Fibroblast of lung (primary cell): ENCODE results near the gene C1QL1. TPM values are rescaled to one million over a fixed set of nuclear protein-coding genes. Genes with fewer than 3 reads are reported as not detected.

Experiments used
- DNase-seq, 2 donors: peaks; one replicate each; pipeline versions ENCODE4 v3.0.0 to v3.0.0-alpha.2; 2010; ENCODE audit warnings: low read depth in 2 of 2
- H2AFZ ChIP-seq: 2 replicates; pipeline ENCODE4 v1.5.1; 2012; ENCODE audit warnings: low read length, control low read depth, inconsistent platforms
- H3K27ac ChIP-seq: 2 replicates; pipeline ENCODE4 v1.5.1; 2011; ENCODE audit warnings: low read length, control low read depth; ENCODE audit not compliant: insufficient read depth
- H3K27me3 ChIP-seq: 2 replicates; pipeline ENCODE4 v1.5.1; 2011; ENCODE audit warnings: mild to moderate bottlenecking, low read length; ENCODE audit not compliant: control insufficient read depth, insufficient read depth
- H3K36me3 ChIP-seq: 2 replicates; pipeline ENCODE4 v1.5.1; 2011; ENCODE audit warnings: low read length; ENCODE audit not compliant: control insufficient read depth, insufficient read depth
- H3K4me1 ChIP-seq: 2 replicates; pipeline ENCODE4 v1.5.1; 2011; ENCODE audit warnings: low read length; ENCODE audit not compliant: control insufficient read depth, insufficient read depth; ENCODE audit errors: extremely low read depth
- H3K4me2 ChIP-seq: 2 replicates; pipeline ENCODE4 v1.5.1; 2011; ENCODE audit warnings: low read length, control low read depth; ENCODE audit not compliant: insufficient read depth; ENCODE audit errors: extremely low read depth
- H3K4me3 ChIP-seq, 4 experiments: fragments of 200-600 bp in 1 of 4; sonication (generic) in 1 of 4; replicated peaks in 1 of 4; 2 replicates each; pipeline ENCODE4 v1.5.1; 2011 to 2016; ENCODE audit warnings: low read length in 4 of 4, low read depth in 3 of 4, mild to moderate bottlenecking in 3 of 4, control low read depth in 2 of 4, inconsistent platforms in 1 of 4, mixed read lengths in 1 of 4; ENCODE audit not compliant: insufficient read depth in 1 of 4; ENCODE audit errors: control extremely low read depth in 1 of 4
- H3K79me2 ChIP-seq: 2 replicates; pipeline ENCODE4 v1.5.1; 2012; ENCODE audit warnings: mild to moderate bottlenecking, low read length, inconsistent platforms; ENCODE audit not compliant: control insufficient read depth, insufficient read depth
- H3K9ac ChIP-seq: 2 replicates; pipeline ENCODE4 v1.5.1; 2011; ENCODE audit warnings: mild to moderate bottlenecking, low read length, control low read depth; ENCODE audit not compliant: insufficient read depth
- H3K9me3 ChIP-seq: 2 replicates; pipeline ENCODE4 v1.5.1; 2012; ENCODE audit warnings: low read depth, low read length; ENCODE audit not compliant: control insufficient read depth, insufficient read depth
- H4K20me1 ChIP-seq: 2 replicates; pipeline ENCODE4 v1.5.1; 2011; ENCODE audit warnings: low read length; ENCODE audit not compliant: control insufficient read depth, insufficient read depth; ENCODE audit errors: extremely low read depth
- CTCF ChIP-seq, 2 donors: IDR thresholded peaks in 1 of 2; conservative IDR thresholded peaks in 1 of 2; 1 replicate in 1 of 2; 2 replicates in 1 of 2; pipeline ENCODE4 v1.5.1; 2011 to 2012; ENCODE audit warnings: low read length in 2 of 2, control low read depth in 1 of 2, inconsistent platforms in 1 of 2, low read depth in 1 of 2, mild to moderate bottlenecking in 1 of 2
- EZH2 ChIP-seq: IDR thresholded peaks from 2 replicates; pipeline ENCODE4 v1.5.1; 2012; ENCODE audit warnings: low read length, control low read depth, mild to moderate bottlenecking; ENCODE audit errors: missing control alignments
- polyA plus RNA-seq, 2 donors: library from polyadenylated mRNA; depleted of rRNA in 1 of 2; stranded (reverse) in 1 of 2; unstranded in 1 of 2; fragments of >200 nt; gene quantifications; 2 replicates each; pipeline ENCODE4 v1.2.1, GENCODE V29; 2011 to 2012; ENCODE audit warnings: missing spikeins in 1 of 2
- total RNA-seq: library from RNA; depleted of rRNA; stranded (reverse); fragments of >200 nt; gene quantifications from 2 replicates; pipeline ENCODE4 v1.2.1, GENCODE V29; 2014

C1QL1 gene
- total and polyA plus RNA-seq, 2 donors (not counting 1 experiment from before 2014, with no cell fraction given) = 0.53 to 1.3 TPM

- H3K4me1 ChIP-seq = peaks cover 4% of the 10 kb centered on the region
- H3K4me3 ChIP-seq = no peak overlapping the region
- no peaks in the 10 kb centered on the region for H4K20me1 ChIP-seq
- no peaks in the 10 kb centered on the region for H3K36me3 ChIP-seq
- DNase-seq = peak in 1 of 2 donors; percentile 52
- no peak overlapping the region for H3K27ac ChIP-seq
- no peaks in the 10 kb centered on the region for H3K9me3 ChIP-seq
- TF ChIP-seq CTCF (conservative IDR thresholded peaks at IDR 0.05 in 1 of 2, IDR thresholded peaks at IDR 0.05 in 1 of 2; ENCODE audit: low read depth in 1 of 2, low read length in 2 of 2) = no peak
- TF ChIP-seq EZH2 = no peak
- no peaks in the 10 kb centered on the region for H3K79me2 ChIP-seq
- no peaks in the 10 kb centered on the region for H3K27me3 ChIP-seq
- H3K9ac ChIP-seq = no peak overlapping the region
- peak overlapping the region; percentile 19 for H2AFZ ChIP-seq
- H3K4me2 ChIP-seq = peak overlapping the region; percentile 59
Measured at GRCh38 chr17:45013021-45013997, 45.2 kb upstream of the C1QL1 start.

DNA sequence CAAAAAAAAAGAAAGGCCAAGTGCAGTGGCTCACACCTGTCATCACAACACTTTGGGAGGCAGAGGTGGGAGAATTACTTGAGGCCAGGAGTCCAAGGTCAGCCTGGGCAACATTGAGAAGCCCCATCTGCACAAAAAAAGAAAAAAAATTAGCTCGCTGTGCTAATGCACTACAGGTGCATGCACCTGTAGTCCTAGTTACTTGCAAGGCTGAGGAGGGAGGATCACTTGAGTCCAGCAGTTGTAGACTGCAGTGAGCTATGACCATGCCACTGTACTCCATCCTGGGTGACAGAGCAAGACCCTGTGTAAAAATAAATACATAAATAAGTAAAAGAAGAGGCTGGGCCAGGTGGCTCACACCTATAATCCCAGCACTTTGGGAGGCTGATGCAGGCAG is 43.7 kb upstream of the C1QL1 start:
- H3K4me2 ChIP-seq = no peak overlapping the region
- H3K27me3 ChIP-seq = peaks cover 4% of the 10 kb centered on the region
- no peak overlapping the region for H3K27ac ChIP-seq
- H4K20me1 ChIP-seq = no peaks in the 10 kb centered on the region
- TF ChIP-seq EZH2 = no peak
- no peak for TF ChIP-seq CTCF (conservative IDR thresholded peaks at IDR 0.05 in 1 of 2, IDR thresholded peaks at IDR 0.05 in 1 of 2; ENCODE audit: low read depth in 1 of 2, low read length in 2 of 2)
- no peak overlapping the region for H3K9ac ChIP-seq
- no peaks in the 10 kb centered on the region for H3K79me2 ChIP-seq
- no peaks in the 10 kb centered on the region for H3K36me3 ChIP-seq
- peaks cover 4% of the 10 kb centered on the region for H3K4me1 ChIP-seq
- H3K4me3 ChIP-seq = no peak overlapping the region
- DNase-seq = no peak
- H3K9me3 ChIP-seq = no peaks in the 10 kb centered on the region
- H2AFZ ChIP-seq = no peak overlapping the region

DNA sequence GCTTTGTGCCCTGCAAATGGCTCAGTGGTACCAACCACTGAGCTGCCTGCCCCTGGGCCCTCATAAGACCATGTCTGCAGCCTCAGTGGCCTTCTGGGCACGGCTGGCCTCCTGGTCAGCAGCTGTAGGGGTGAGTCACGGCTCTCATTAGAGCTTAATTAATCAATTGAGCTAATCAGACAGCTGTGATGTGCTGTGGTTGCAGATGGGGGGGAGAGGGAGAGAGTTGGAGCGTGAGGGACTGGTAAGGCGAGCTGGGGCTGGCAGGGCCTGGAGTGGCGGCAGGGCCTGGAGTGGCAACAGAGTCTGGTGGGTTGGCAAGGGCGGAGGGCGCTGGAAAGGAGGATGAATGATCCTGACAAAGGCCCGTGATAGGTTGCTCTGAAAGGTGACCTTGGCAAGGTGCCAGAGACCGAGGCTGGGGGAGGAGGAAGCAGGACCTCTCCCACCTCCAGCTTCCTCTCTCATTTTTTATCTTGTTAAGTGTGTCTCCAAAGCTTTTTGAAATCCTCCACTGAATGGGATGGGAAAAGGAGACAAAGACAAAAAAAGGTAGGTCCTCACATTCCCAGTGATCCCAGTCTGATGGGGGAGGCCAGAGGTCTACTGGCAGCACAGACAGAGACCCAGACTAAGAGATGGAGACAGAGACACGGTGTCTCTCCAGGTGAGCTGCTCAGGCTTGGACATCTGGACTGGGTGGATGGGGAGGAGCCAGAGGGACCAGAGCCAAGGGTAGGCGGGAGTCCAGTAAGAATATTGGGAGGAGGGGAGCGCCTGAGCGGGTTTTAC is 41.8 kb upstream of the C1QL1 start:
- Histone ChIP-seq H3K4me3 (no peak overlapping the region), H3K4me1 (peaks cover 4% of the 10 kb centered on the region), H3K79me2 (no peaks in the 10 kb centered on the region), H2AFZ (no peak overlapping the region), H3K9me3 (no peaks in the 10 kb centered on the region), H3K36me3 (no peaks in the 10 kb centered on the region), H3K4me2 (no peak overlapping the region), H3K27ac (no peak overlapping the region), H3K9ac (no peak overlapping the region), H4K20me1 (no peaks in the 10 kb centered on the region), H3K27me3 (peaks cover 10% of the 10 kb centered on the region)
- TF ChIP-seq EZH2 (no peak), CTCF (conservative IDR thresholded peaks at IDR 0.05 in 1 of 2, IDR thresholded peaks at IDR 0.05 in 1 of 2; ENCODE audit: low read depth in 1 of 2, low read length in 2 of 2) (no peak)
- DNase-seq = peak; percentile 47 to 60
